Endodermal cell (in vitro differentiated cells): ENCODE results near the gene STXBP5. TPM values are rescaled to one million over a fixed set of nuclear protein-coding genes. Genes with fewer than 3 reads are reported as not detected.

Source experiments
- DNase-seq: peaks from one replicate; pipeline ENCODE4 v3.0.0-alpha.2; 2017
- H3K27ac ChIP-seq: 2 replicates; pipeline ENCODE4 v1.5.1; 2013; ENCODE audit warnings: mild to moderate bottlenecking, low read depth, low read length, moderate library complexity
- H3K27me3 ChIP-seq: 2 replicates; pipeline ENCODE4 v1.6.1; 2013; ENCODE audit warnings: mild to moderate bottlenecking, low read length, moderate library complexity; ENCODE audit not compliant: insufficient read depth, control insufficient read depth, poor library complexity, severe bottlenecking
- H3K36me3 ChIP-seq: 2 replicates; pipeline ENCODE4 v1.7.0; 2013; ENCODE audit warnings: mild to moderate bottlenecking, low read length, moderate library complexity; ENCODE audit not compliant: control insufficient read depth, insufficient read depth
- H3K4me1 ChIP-seq: one replicate; pipeline ENCODE4 v1.7.0; 2013; ENCODE audit warnings: low read length; ENCODE audit not compliant: control insufficient read depth, insufficient read depth
- H3K4me3 ChIP-seq: 2 replicates; pipeline ENCODE4 v1.5.1; 2013; ENCODE audit warnings: mild to moderate bottlenecking, low read length, moderate library complexity
- H3K9ac ChIP-seq: 2 replicates; pipeline ENCODE4 v1.6.1; 2013; ENCODE audit warnings: mild to moderate bottlenecking, low read length, moderate library complexity; ENCODE audit not compliant: poor library complexity, severe bottlenecking; ENCODE audit errors: extremely low read depth
- H3K9me3 ChIP-seq: 2 replicates; pipeline ENCODE4 v1.6.1; 2013; ENCODE audit warnings: mild to moderate bottlenecking, low read length, moderate library complexity; ENCODE audit not compliant: control insufficient read depth
- H3K27ac Mint-ChIP-seq: 2 replicates; pipeline ENCODE4 v1.8.0; 2020; ENCODE audit warnings: mixed read lengths
- H3K27me3 Mint-ChIP-seq: 2 replicates; pipeline ENCODE4 v1.8.0; 2021; ENCODE audit warnings: mild to moderate bottlenecking, mixed read lengths; ENCODE audit not compliant: insufficient read depth
- H3K36me3 Mint-ChIP-seq: 2 replicates; pipeline ENCODE4 v1.8.0; 2020; ENCODE audit warnings: low read depth, mixed read lengths
- H3K4me1 Mint-ChIP-seq: 2 replicates; pipeline ENCODE4 v1.8.0; 2020; ENCODE audit warnings: mixed read lengths
- H3K4me3 Mint-ChIP-seq: 2 replicates; pipeline ENCODE4 v1.8.0; 2020; ENCODE audit warnings: mild to moderate bottlenecking, moderate library complexity, mixed read lengths
- H3K9me3 Mint-ChIP-seq: 2 replicates; pipeline ENCODE4 v1.8.0; 2020; ENCODE audit warnings: mild to moderate bottlenecking, mixed read lengths
- WGBS, 2 experiments: methylation state at CpG; one replicate each; pipeline versions ENCODE4 v1.1.5 to v1.1.7; 2013; ENCODE audit warnings: missing lambda C conversion rate in 2 of 2, mixed read lengths in 1 of 2; ENCODE audit not compliant: insufficient coverage in 1 of 2, insufficient read length in 1 of 2; 5-methylcytosine and 5-hydroxymethylcytosine counted together
- total RNA-seq, 2 donors: library from RNA; stranded (reverse); fragmentation: NEBNext Ultra II Directional in 1 of 2; extraction: Animal tissue kit (Norgen Biotek cat#: 25700) in 1 of 2; gene quantifications; 2 replicates in 1 of 2; 3 replicates in 1 of 2; pipeline ENCODE4 v1.2.1, GENCODE V29; 2021
- TF ChIP-seq, protein P1 (sequence below): fragments of 200-600 bp; sonication (generic); conservative IDR thresholded peaks from 2 replicates; pipeline ENCODE4 v1.5.0; 2021; ENCODE audit warnings: antibody characterized with exemption, mild to moderate bottlenecking

Gene STXBP5
- total RNA-seq, 2 donors from 2014 or later = 19.2 to 25.2 TPM

DNA sequence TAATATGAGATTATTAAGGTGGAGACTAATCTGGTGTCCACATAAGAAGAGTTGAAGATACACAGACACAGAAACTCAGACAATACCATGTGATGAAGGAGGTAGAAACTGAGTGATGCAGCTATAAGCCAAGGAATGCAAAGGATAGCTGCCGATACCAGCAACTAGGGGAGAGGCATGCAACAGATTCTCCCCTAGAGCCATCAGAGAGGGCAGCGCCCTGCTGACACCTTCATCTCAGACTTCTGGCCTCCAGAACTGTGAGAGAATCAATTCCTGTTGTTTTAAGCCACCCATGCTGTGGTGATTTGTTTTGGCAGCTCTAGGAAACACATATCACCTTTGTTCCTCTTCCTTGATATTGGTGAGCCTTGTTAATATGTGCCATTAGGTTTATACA, 41.5 kb downstream of the STXBP5 start:
- peaks cover 10% of the 10 kb centered on the region for H3K4me1 Mint-ChIP-seq

DNA sequence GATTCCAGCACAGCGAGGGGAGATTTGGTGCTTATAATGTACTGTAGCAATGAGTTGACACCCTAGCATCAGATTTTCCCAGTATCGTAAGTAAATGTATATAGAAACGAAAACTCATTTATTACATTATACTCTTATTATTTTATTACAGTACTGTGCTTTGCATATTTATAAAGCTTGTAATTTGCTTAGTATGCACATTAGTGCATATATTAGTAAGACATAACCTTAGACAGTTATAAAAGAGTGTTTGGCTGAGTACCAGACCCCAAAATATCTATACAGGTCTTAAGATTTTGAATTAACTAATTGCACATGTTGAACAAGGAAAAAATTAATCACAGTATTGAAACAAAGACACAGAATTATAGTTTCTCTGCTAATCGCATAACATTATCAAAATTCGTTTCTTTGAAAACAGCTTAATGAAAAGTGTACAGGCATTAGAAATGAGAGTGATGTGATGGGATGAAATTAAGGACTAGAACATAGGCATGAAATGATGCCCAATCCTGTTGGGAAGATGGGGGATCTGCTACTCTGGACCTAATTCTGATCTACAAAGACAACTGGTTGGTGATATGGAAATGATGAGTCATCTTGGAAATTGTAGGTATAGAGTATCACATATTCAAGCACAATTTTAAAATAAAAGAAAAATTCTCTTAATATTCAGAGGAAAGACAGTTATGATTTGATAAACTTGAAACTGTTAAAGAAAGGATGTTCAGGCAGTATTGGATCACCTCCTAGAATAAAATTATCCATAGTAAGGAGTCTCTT, 42.8 kb downstream of the STXBP5 start:
- H3K9ac ChIP-seq = no peak overlapping the region
- no peaks in the 10 kb centered on the region for H3K27me3 ChIP-seq
- H3K9me3 ChIP-seq = peaks cover 22% of the 10 kb centered on the region
- no peak overlapping the region for H3K27ac ChIP-seq
- no peak for DNase-seq
- no peak overlapping the region for H3K27ac Mint-ChIP-seq
- H3K36me3 Mint-ChIP-seq = peaks cover 42% of the 10 kb centered on the region
- H3K27me3 Mint-ChIP-seq = no peaks in the 10 kb centered on the region
- no peaks in the 10 kb centered on the region for H3K4me1 ChIP-seq
- no peak overlapping the region for H3K4me3 ChIP-seq
- H3K9me3 Mint-ChIP-seq = peaks cover 12% of the 10 kb centered on the region
- H3K36me3 ChIP-seq = peaks cover 34% of the 10 kb centered on the region
- TF ChIP-seq, protein P1, sequence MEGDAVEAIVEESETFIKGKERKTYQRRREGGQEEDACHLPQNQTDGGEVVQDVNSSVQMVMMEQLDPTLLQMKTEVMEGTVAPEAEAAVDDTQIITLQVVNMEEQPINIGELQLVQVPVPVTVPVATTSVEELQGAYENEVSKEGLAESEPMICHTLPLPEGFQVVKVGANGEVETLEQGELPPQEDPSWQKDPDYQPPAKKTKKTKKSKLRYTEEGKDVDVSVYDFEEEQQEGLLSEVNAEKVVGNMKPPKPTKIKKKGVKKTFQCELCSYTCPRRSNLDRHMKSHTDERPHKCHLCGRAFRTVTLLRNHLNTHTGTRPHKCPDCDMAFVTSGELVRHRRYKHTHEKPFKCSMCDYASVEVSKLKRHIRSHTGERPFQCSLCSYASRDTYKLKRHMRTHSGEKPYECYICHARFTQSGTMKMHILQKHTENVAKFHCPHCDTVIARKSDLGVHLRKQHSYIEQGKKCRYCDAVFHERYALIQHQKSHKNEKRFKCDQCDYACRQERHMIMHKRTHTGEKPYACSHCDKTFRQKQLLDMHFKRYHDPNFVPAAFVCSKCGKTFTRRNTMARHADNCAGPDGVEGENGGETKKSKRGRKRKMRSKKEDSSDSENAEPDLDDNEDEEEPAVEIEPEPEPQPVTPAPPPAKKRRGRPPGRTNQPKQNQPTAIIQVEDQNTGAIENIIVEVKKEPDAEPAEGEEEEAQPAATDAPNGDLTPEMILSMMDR = no peak
- peaks cover 10% of the 10 kb centered on the region for H3K4me1 Mint-ChIP-seq
- no peak overlapping the region for H3K4me3 Mint-ChIP-seq
- 93 to 100% methylated on average over 1 to 3 of the region's 5 CpGs for WGBS, 2 experiments

More for the DNA sequence above, 41.5 kb downstream of the STXBP5 start:
- no peak overlapping the region for H3K27ac Mint-ChIP-seq
- H3K9me3 ChIP-seq = peaks cover 10% of the 10 kb centered on the region
- peak; percentile 48 for DNase-seq
- H3K36me3 ChIP-seq = peaks cover 27% of the 10 kb centered on the region
- 85 to 100% methylated on average over 1 to 2 of the region's 2 CpGs for WGBS, 2 experiments
- H3K27ac ChIP-seq = no peak overlapping the region
- H3K9me3 Mint-ChIP-seq = peaks cover under 1% of the 10 kb centered on the region
- TF ChIP-seq, protein P1 = no peak
- H3K9ac ChIP-seq = no peak overlapping the region
- H3K4me1 ChIP-seq = no peaks in the 10 kb centered on the region
- H3K36me3 Mint-ChIP-seq = peaks cover 29% of the 10 kb centered on the region
- H3K4me3 Mint-ChIP-seq = no peak overlapping the region
- no peaks in the 10 kb centered on the region for H3K27me3 Mint-ChIP-seq
- H3K27me3 ChIP-seq = no peaks in the 10 kb centered on the region
- H3K4me3 ChIP-seq = no peak overlapping the region

DNA sequence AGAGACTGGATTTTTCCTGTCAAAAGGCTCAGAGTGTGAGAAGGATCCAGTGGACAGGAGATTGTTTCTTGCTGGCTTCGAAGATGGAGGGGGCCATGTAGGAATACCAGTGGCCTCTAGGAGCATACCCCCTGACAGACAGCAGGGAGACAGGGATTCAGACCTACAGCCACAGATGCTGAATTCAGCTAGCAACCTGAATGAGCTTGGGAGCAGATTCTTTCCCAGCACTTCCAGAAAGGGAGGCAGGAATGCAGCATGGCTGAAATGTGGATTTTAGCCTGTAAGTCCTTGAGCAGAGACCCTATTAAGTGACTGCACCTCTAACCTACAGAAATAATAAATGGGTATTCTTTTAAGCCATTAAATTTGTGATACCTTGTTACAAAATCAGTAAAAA, 44.6 kb downstream of the STXBP5 start:
- Histone ChIP-seq H3K27ac (no peak overlapping the region), H3K4me3 (no peak overlapping the region), H3K36me3 (peaks cover 35% of the 10 kb centered on the region), H3K4me1 (no peaks in the 10 kb centered on the region), H3K27me3 (no peaks in the 10 kb centered on the region), H3K9me3 (peaks cover 34% of the 10 kb centered on the region), H3K9ac (no peak overlapping the region)
- Mint-ChIP-seq H3K27me3 (no peaks in the 10 kb centered on the region), H3K36me3 (peaks cover 53% of the 10 kb centered on the region), H3K4me1 (peaks cover 10% of the 10 kb centered on the region), H3K27ac (no peak overlapping the region), H3K4me3 (no peak overlapping the region), H3K9me3 (peaks cover 26% of the 10 kb centered on the region)
- TF ChIP-seq, protein P1 = peak; percentile 30
- DNase-seq = peak; percentile 59
- WGBS, 2 experiments = 93 to 100% methylated on average over 1 of the region's 1 CpG
